ENCODE results near the gene PLOD3.

The PLOD3 gene

DNA sequence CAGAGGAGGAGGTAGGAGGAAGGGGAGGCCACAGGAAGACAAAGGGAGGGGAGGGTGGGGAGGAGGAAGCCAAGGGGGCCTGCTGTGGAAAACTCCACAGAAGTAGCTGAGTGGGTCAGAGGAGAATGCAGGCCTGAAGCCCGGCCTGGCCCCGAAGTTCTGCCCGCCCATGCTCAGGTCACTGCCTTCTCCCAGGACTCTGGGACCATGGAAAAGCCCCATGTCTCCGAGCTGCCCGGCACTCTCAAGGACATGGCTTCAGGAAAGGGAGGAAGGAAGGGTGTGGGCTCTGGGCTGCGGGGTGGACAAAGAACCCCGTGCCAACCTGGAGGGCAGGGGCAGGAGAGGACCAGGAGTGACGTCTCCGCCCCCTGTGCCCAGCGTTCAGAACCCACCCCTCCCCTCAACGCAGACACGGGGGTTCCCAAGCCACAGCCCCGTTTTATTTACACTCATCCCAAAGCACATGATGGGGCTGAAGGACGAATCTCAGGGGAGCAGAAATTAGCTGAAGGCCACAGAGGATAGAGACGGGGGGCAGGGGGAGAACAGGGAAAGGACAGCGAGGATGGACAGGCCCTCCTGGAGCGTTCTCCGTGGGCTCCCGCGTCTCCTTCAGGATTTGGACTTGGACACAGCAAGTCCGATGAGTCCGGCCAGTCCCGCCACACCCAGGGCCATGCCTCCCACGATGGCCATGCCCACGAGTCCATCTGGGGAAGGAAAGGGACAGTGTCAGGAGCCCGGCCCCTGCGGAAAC lies 22.0 kb upstream of the PLOD3 start:
- Histone ChIP-seq H3K4me3 (ENCODE audit: low read depth in 1 of 2, low read length in 2 of 2) (no peak overlapping the region), H3K79me2 (ENCODE audit: insufficient read depth, low read length) (peaks cover 28% of the 10 kb centered on the region), H3K9ac (ENCODE audit: low read depth, low read length) (no peak overlapping the region), H2AFZ (ENCODE audit: low read depth, low read length) (no peak overlapping the region), H4K20me1 (ENCODE audit: insufficient read depth, low read length) (peaks cover 28% of the 10 kb centered on the region), H3K36me3 (ENCODE audit: insufficient read depth, low read length) (peaks cover 62% of the 10 kb centered on the region), H3K9me3 (ENCODE audit: insufficient read depth, low read length, severe bottlenecking) (no peaks in the 10 kb centered on the region), H3K4me2 (ENCODE audit: insufficient read depth, low read length) (no peak overlapping the region), H3K27me3 (ENCODE audit: insufficient read depth, low read length, poor library complexity) (no peaks in the 10 kb centered on the region), H3K4me1 (ENCODE audit: insufficient read depth, low read length) (peaks cover 15% of the 10 kb centered on the region), H3K27ac (ENCODE audit: low read length) (no peak overlapping the region)
- ATAC-seq (ENCODE audit: insufficient read depth, low read depth) = no peak
- DNase-seq = no peak
- TF ChIP-seq EZH2 (IDR thresholded peaks at IDR 0.05; ENCODE audit: borderline replicate concordance, low read depth, low read length, severe bottlenecking) = no peak
- TF ChIP-seq, protein P1, sequence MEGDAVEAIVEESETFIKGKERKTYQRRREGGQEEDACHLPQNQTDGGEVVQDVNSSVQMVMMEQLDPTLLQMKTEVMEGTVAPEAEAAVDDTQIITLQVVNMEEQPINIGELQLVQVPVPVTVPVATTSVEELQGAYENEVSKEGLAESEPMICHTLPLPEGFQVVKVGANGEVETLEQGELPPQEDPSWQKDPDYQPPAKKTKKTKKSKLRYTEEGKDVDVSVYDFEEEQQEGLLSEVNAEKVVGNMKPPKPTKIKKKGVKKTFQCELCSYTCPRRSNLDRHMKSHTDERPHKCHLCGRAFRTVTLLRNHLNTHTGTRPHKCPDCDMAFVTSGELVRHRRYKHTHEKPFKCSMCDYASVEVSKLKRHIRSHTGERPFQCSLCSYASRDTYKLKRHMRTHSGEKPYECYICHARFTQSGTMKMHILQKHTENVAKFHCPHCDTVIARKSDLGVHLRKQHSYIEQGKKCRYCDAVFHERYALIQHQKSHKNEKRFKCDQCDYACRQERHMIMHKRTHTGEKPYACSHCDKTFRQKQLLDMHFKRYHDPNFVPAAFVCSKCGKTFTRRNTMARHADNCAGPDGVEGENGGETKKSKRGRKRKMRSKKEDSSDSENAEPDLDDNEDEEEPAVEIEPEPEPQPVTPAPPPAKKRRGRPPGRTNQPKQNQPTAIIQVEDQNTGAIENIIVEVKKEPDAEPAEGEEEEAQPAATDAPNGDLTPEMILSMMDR (IDR thresholded peaks at IDR 0.05; ENCODE audit: borderline replicate concordance, extremely low read depth, low read length, poor library complexity, severe bottlenecking) = no peak

DNA sequence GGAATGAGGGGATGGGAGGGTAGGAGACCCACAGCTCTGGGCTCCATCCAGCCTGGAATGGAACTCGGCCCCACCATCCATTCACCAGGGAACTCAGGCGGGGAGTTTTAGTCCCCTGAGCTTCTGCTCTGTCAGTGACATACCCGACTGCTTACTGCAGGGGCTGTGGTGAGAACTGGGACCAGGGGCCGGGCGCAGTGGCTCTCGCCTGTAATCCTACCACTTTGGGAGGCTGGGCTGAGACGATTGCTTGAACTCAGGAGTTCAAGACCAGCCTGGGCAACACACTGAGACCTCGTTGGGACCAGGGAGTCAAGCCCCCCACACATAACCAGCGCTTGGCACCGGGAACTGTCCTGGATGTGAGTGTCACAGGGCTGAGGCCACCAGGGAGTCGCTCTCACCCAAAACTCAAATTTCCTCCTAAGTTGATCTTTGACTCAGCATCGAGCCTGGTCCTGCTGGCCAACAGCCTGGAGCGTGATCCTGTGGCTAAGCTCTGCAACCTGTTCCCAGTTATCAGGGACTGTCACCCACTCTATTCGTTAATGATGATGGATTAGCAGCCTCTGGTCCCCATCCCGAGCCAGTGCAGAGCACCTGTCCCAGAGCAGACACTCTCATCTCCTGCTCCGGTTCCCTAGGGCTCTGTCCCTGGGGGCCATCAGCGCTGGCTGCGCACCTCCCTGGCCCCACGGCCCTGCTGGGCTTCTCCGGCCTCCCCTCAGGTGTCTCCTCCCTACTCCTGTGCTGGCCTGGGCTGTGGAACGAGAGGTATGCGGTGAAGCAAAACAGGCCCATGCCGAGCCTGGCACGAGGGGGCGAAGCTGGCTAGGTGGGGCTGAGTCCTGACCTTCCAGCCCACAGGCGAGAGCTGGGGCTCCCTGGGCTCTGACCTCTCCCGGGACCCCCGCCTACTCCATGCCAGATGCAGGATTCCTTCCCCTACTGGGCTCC lies 21.1 kb upstream of the PLOD3 start:
- H3K9me3 ChIP-seq (ENCODE audit: insufficient read depth, low read length, severe bottlenecking) = no peaks in the 10 kb centered on the region

DNA sequence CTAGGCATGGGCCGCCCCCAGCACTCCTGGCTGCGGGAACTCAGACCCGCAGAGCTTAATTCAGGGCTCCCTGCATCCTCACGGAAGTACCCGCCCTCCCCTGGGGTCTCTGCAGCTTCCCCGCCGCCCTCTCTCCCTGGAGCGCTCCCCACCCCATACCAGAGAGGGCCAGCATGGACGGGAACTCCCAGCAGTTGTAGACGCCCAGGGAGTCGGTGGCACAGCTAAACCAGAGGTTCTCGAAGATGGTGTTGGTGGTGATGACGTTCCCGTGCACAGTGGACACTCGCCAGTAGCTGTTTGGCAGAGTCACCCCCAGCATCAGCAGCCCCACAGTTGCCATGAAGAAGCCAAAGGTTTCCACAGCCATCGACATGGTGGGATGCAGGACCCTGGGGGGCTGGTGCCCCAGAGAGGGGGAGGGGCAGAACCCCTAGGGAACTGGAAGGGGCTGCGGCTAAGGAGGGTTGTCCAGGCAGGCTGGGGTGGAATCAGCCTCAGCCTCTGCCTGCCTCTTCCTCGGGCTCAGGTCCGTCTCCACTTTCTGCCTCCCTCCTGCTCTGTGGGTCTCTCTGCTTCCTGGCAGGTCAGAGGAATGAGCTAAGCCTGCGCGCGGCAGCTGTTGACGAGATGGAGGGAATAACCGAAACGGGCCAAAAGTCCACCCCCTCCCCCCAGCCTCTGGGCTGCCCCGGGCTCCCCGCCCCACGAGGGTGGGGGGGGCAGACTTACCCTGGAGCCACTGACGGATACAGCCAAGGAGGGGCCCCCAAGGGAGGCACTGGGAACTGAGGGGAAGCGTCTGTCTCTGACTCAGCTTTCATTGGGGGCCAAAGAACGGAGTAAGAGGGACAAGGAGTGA lies 20.1 kb upstream of the PLOD3 start, which contains the start of gene CLDN15:
Gene CLDN15 (minus strand): TSS at position 597 of the 862 bp plus-strand sequence. CDS start 221 bp downstream, at position 376.
- Histone ChIP-seq H3K9me3 (ENCODE audit: insufficient read depth, low read length, severe bottlenecking) (no peaks in the 10 kb centered on the region), H2AFZ (ENCODE audit: low read depth, low read length) (no peak within 1 kb of the TSS), H4K20me1 (ENCODE audit: insufficient read depth, low read length) (peaks cover 21% of the 10 kb centered on the region), H3K4me2 (ENCODE audit: insufficient read depth, low read length) (no peak within 1 kb of the TSS), H3K4me1 (ENCODE audit: insufficient read depth, low read length) (no peaks in the 10 kb centered on the region), H3K27ac (ENCODE audit: low read length) (no peak within 1 kb of the TSS), H3K79me2 (ENCODE audit: insufficient read depth, low read length) (peaks cover 9% of the 10 kb centered on the region), H3K36me3 (ENCODE audit: insufficient read depth, low read length) (peaks cover 51% of the 10 kb centered on the region), H3K27me3 (ENCODE audit: insufficient read depth, low read length, poor library complexity) (no peaks in the 10 kb centered on the region), H3K4me3 (ENCODE audit: low read depth in 1 of 2, low read length in 2 of 2) (no peak within 1 kb of the TSS), H3K9ac (ENCODE audit: low read depth, low read length) (no peak within 1 kb of the TSS)
- DNase-seq = no peak
- TF ChIP-seq EZH2 (IDR thresholded peaks at IDR 0.05; ENCODE audit: borderline replicate concordance, low read depth, low read length, severe bottlenecking) = no peak
- TF ChIP-seq, protein P1 (IDR thresholded peaks at IDR 0.05; ENCODE audit: borderline replicate concordance, extremely low read depth, low read length, poor library complexity, severe bottlenecking) = no peak
- ATAC-seq (ENCODE audit: insufficient read depth, low read depth) = no peak

More for the DNA sequence above, 21.1 kb upstream of the PLOD3 start:
- H3K4me3 ChIP-seq (ENCODE audit: low read depth in 1 of 2, low read length in 2 of 2) = no peak overlapping the region
- ATAC-seq (ENCODE audit: insufficient read depth, low read depth) = no peak
- no peaks in the 10 kb centered on the region for H3K27me3 ChIP-seq (ENCODE audit: insufficient read depth, low read length, poor library complexity)
- H3K4me2 ChIP-seq (ENCODE audit: insufficient read depth, low read length) = no peak overlapping the region
- H4K20me1 ChIP-seq (ENCODE audit: insufficient read depth, low read length) = peaks cover 22% of the 10 kb centered on the region
- peaks cover 58% of the 10 kb centered on the region for H3K36me3 ChIP-seq (ENCODE audit: insufficient read depth, low read length)
- no peak overlapping the region for H2AFZ ChIP-seq (ENCODE audit: low read depth, low read length)
- TF ChIP-seq, protein P1 (IDR thresholded peaks at IDR 0.05; ENCODE audit: borderline replicate concordance, extremely low read depth, low read length, poor library complexity, severe bottlenecking) = no peak
- TF ChIP-seq EZH2 (IDR thresholded peaks at IDR 0.05; ENCODE audit: borderline replicate concordance, low read depth, low read length, severe bottlenecking) = no peak
- peaks cover 8% of the 10 kb centered on the region for H3K4me1 ChIP-seq (ENCODE audit: insufficient read depth, low read length)
- no peak overlapping the region for H3K9ac ChIP-seq (ENCODE audit: low read depth, low read length)
- peaks cover 20% of the 10 kb centered on the region for H3K79me2 ChIP-seq (ENCODE audit: insufficient read depth, low read length)
- DNase-seq = no peak
- H3K27ac ChIP-seq (ENCODE audit: low read length) = no peak overlapping the region
